Endometrium (tissue), 2 donors: ENCODE data around the gene C4B.
"Not testable (repeated sequence)": the region's sequence is repeated elsewhere in the genome, so short reads cannot be mapped to it uniquely, and the experiment has no call there.

ENCODE experiments used
- FAIRE-seq: peaks from 2 replicates; lab custom pipeline; 2012; peaks lifted over from hg19 to GRCh38; lab: Jason Lieb, UNC
- donor health status: control.
- donor health status: control.

The C4B gene

GRCh38 chr6:32037598-32038524 is 23.3 kb downstream of the C4B start, which contains the start of gene CYP21A2:
Gene CYP21A2 (plus strand): TSS chr6:32038415. CDS start chr6:32038423, 8 bp downstream.
- FAIRE-seq: not testable (repeated sequence)

DNA sequence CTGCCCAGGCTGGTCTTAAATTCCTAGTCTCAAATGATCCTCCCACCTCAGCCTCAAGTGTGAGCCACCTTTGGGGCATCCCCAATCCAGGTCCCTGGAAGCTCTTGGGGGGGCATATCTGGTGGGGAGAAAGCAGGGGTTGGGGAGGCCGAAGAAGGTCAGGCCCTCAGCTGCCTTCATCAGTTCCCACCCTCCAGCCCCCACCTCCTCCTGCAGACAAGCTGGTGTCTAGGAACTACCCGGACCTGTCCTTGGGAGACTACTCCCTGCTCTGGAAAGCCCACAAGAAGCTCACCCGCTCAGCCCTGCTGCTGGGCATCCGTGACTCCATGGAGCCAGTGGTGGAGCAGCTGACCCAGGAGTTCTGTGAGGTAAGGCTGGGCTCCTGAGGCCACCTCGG is 24.3 kb downstream of the C4B start:
- FAIRE-seq: not testable (repeated sequence)

DNA sequence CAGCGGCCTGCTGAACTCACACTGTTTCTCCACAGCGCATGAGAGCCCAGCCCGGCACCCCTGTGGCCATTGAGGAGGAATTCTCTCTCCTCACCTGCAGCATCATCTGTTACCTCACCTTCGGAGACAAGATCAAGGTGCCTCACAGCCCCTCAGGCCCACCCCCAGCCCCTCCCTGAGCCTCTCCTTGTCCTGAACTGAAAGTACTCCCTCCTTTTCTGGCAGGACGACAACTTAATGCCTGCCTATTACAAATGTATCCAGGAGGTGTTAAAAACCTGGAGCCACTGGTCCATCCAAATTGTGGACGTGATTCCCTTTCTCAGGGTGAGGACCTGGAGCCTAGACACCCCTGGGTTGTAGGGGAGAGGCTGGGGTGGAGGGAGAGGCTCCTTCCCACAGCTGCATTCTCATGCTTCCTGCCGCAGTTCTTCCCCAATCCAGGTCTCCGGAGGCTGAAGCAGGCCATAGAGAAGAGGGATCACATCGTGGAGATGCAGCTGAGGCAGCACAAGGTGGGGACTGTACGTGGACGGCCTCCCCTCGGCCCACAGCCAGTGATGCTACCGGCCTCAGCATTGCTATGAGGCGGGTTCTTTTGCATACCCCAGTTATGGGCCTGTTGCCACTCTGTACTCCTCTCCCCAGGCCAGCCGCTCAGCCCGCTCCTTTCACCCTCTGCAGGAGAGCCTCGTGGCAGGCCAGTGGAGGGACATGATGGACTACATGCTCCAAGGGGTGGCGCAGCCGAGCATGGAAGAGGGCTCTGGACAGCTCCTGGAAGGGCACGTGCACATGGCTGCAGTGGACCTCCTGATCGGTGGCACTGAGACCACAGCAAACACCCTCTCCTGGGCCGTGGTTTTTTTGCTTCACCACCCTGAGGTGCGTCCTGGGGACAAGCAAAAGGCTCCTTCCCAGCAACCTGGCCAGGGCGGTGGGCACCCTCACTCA is 25.0 kb downstream of the C4B start:
- not testable (repeated sequence) for FAIRE-seq

DNA sequence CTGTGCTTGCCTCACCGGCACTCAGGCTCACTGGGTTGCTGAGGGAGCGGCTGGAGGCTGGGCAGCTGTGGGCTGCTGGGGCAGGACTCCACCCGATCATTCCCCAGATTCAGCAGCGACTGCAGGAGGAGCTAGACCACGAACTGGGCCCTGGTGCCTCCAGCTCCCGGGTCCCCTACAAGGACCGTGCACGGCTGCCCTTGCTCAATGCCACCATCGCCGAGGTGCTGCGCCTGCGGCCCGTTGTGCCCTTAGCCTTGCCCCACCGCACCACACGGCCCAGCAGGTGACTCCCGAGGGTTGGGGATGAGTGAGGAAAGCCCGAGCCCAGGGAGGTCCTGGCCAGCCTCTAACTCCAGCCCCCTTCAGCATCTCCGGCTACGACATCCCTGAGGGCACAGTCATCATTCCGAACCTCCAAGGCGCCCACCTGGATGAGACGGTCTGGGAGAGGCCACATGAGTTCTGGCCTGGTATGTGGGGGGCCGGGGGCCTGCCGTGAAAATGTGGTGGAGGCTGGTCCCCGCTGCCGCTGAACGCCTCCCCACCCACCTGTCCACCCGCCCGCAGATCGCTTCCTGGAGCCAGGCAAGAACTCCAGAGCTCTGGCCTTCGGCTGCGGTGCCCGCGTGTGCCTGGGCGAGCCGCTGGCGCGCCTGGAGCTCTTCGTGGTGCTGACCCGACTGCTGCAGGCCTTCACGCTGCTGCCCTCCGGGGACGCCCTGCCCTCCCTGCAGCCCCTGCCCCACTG is 25.9 kb downstream of the C4B start:
- not testable (repeated sequence) for FAIRE-seq

- FAIRE-seq: not testable (repeated sequence)
Observed at GRCh38 chr6:32041050-32041321, 26.4 kb downstream of the C4B start.

- not testable (repeated sequence) for FAIRE-seq
Observed at GRCh38 chr6:32041385-32041784, 26.8 kb downstream of the C4B start.

DNA sequence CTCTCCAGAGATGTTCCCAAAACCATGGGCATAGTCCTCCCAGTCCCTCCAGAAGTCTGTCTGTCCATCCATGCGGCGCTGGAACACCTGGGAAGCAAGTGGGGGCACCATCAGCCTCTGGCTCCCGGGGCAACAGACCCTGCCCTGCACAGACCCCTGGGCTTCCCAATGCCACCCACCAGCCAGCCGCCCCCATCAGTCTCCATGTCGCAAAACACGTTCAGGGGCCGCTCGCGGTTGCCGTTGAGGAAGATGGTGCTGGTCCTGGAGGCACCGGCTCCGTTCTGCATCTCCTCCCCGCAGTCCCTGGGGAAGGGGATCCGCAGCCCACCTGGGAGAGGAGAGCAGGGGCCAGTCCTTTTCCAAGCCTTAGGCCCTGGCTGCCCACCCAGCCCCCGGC is 27.7 kb downstream of the C4B start:
- not testable (repeated sequence) for FAIRE-seq

DNA sequence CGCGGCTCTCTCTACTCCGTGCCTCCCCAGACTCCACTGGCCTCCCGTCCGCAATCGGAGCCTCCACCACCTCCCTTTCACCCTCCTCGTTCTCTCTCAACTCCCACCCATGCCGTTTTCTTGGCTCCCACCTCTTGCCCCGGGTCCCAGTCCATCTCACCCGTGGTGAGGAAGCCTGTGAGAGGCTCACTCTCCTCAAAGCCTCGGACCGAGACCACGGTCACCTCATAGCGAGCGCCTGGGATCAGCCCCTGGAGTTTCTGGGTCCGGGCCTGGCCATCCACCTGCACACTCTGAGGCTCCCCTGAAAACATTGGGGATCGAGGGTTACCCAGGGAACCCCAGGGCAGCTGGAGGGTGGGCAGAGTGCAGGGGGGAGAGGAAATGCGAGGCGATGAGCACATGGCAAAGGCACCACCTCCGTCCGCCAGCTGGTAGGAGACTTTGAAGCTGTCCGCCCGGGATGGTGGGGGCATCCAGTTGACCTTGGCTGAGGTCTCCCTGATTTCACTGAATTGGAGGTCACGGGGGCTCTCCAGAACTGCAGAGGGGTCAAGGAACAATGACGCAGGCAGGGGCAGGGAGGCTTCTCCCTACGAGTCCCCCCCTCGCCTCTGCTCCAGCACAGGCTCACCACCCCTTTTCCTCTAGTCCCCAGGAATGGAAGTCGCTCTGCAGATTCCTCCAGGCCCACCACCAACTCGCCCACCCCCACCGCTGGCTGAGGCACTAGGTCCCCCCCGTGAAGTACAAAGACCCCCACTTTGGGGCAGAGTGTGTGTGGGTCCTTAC is 29.2 kb downstream of the C4B start:
- not testable (repeated sequence) for FAIRE-seq

DNA sequence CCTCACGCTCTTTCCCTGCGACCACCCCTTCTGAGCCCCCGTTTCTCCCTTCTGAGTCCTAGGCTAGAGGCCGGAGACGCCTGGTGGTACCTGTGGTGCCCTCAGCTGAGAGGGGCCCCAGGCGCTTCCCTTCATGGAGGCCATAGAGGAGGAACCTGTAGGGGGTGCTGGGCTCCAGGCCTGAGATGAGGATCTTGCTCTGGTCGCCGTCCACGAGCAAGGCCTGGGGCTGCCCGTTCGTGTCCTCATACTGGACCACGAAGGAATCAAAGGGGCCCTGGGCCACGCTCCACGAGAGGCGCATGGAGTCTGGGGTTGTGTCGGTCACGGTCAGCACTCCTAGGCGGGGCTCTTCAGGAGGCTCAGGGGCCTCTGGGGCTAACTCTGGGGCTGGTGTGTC is 30.3 kb downstream of the C4B start:
- not testable (repeated sequence) for FAIRE-seq

DNA sequence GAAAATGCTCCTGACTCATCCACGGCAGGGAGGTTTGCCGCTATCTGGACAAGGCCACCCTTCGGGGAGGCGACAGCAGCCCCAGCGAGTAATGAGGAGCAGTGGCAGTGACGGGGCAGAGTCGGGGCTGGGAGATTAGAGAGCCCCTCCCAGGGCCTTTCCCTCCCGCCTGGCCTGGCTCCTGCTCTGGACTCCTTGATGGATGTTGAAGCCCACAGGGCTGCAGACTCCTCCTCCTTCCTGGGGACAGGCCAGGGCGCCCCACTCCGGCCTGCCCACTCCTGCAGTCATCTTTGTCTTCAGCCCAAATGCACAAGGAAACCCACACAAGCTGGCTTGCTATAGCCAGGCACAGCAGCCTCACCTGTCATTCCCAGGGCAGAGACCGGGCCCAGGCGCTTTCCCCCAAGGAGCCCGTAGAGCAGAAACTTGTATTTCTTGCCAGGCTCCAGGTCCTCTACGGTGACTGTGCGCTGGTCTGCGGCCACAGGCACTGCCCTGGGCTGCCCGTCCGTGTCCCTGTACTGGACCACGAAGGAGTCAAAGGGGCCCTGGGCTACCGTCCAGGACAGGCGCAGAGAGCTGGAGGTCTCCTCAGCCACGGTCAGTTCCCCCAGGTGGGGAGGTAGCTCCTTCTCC is 31.3 kb downstream of the C4B start:
- FAIRE-seq: no peak

DNA sequence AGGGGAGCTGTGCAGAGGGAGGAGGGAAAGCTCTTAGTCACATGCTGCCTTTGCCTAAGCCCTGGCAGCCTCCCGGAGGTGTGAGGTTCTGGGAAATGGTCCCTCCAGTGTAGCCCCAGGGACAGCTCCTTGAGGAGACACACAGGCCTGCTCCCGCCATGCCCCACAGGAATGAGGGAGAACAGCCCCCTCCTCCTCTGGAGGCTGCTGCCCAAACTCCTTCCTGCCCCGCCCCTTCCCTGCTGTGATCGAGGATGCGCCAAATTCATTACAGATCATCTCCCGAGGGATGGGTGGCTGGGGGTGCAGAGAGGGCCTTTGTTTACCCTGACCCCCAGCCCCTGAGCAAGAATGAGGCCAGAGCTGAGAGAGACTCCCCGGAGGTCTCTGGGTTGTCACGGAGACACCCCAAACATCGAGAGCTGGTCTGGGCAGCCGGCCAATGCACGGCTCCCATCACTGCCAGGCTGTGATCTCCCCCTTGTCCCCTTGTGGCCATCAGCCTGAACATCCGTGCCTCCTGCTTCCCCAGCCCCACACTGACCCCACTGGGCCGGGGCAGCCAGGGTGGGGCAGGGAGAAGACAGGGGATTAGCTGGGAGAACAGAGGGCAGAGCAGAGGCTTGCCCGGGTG is 32.0 kb downstream of the C4B start:
- FAIRE-seq: no peak

DNA sequence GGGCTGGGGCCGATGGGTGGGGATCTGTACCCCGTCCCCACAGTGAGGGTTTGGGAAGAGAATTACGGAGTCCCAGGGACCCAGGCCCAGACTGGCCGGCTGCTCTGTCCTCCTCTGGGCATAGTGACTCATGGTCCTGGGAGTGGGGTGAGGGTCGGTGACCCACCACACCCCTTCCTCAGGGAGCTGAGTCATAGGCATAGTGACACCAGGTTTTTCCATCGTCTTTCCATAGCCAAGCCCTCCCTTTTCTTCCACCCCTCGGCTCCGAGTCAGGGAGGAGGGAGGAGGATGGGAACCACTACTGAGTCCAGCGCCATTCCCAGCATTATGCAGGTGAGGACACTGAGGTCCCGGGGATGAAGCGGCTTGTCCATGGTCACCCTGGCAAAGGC is 32.5 kb downstream of the C4B start:
- no peak for FAIRE-seq

- FAIRE-seq: no peak
Observed at GRCh38 chr6:32047539-32047854, 32.9 kb downstream of the C4B start.

- no peak for FAIRE-seq
Observed at GRCh38 chr6:32047855-32048766, 33.5 kb downstream of the C4B start.

GRCh38 chr6:32049149-32049548 is 34.6 kb downstream of the C4B start:
- FAIRE-seq: not testable (repeated sequence)

- not testable (repeated sequence) for FAIRE-seq
Observed at GRCh38 chr6:32049736-32050135, 35.1 kb downstream of the C4B start.

GRCh38 chr6:32050562-32050961 is 36.0 kb downstream of the C4B start:
- FAIRE-seq: no peak

DNA sequence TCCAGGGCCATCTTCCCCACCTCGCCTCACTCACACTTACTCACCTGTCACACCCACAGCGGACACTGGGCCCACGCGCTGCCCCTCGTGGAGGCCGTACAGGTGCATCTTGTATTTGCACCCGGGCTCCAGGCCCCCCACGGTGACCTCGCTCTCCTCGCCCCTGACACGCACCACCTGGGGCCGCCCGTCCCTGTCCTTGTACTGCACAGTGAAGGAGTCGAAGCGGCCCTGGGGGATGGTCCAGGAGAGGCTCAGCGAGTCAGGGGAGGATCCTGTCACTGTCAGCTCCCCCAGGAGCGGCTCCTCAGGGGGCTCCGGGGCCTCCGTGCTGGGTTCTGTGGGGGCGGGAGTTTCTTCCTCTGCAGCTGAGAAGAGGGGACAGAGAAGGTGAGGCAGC is 38.0 kb downstream of the C4B start:
- not testable (repeated sequence) for FAIRE-seq

GRCh38 chr6:32053314-32053713 is 38.7 kb downstream of the C4B start:
- not testable (repeated sequence) for FAIRE-seq
